ENCODE measurements around the gene OSBPL1A. TPM values are rescaled to one million over a fixed set of nuclear protein-coding genes. Genes with fewer than 3 reads are reported as not detected.

Gene OSBPL1A
- total RNA-seq, 1 experiment from 2014 or later: 53.1 TPM

GRCh38 chr18:24201699-24202687 lies 195.6 kb downstream of the OSBPL1A start (continued):
- TF ChIP-seq, protein P1, sequence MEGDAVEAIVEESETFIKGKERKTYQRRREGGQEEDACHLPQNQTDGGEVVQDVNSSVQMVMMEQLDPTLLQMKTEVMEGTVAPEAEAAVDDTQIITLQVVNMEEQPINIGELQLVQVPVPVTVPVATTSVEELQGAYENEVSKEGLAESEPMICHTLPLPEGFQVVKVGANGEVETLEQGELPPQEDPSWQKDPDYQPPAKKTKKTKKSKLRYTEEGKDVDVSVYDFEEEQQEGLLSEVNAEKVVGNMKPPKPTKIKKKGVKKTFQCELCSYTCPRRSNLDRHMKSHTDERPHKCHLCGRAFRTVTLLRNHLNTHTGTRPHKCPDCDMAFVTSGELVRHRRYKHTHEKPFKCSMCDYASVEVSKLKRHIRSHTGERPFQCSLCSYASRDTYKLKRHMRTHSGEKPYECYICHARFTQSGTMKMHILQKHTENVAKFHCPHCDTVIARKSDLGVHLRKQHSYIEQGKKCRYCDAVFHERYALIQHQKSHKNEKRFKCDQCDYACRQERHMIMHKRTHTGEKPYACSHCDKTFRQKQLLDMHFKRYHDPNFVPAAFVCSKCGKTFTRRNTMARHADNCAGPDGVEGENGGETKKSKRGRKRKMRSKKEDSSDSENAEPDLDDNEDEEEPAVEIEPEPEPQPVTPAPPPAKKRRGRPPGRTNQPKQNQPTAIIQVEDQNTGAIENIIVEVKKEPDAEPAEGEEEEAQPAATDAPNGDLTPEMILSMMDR (IDR thresholded peaks at IDR 0.05): no peak
- TF ChIP-seq ATF1 (CRISPR knock-in tag; IDR thresholded peaks at IDR 0.05) (no peak), ZNF317 (CRISPR knock-in tag; IDR thresholded peaks at IDR 0.05; ENCODE audit: borderline replicate concordance, low read depth) (no peak), ESRRA (CRISPR knock-in tag; IDR thresholded peaks at IDR 0.05; ENCODE audit: borderline replicate concordance) (no peak), PRRX2 (CRISPR knock-in tag; IDR thresholded peaks at IDR 0.05) (no peak), ZNF281 (CRISPR knock-in tag; IDR thresholded peaks at IDR 0.05) (no peak), TEAD4 (CRISPR knock-in tag; IDR thresholded peaks at IDR 0.05) (no peak)
- TF ChIP-seq, protein P2, sequence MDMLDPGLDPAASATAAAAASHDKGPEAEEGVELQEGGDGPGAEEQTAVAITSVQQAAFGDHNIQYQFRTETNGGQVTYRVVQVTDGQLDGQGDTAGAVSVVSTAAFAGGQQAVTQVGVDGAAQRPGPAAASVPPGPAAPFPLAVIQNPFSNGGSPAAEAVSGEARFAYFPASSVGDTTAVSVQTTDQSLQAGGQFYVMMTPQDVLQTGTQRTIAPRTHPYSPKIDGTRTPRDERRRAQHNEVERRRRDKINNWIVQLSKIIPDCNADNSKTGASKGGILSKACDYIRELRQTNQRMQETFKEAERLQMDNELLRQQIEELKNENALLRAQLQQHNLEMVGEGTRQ (CRISPR knock-in tag; IDR thresholded peaks at IDR 0.05): no peak
- TF ChIP-seq, protein P3, sequence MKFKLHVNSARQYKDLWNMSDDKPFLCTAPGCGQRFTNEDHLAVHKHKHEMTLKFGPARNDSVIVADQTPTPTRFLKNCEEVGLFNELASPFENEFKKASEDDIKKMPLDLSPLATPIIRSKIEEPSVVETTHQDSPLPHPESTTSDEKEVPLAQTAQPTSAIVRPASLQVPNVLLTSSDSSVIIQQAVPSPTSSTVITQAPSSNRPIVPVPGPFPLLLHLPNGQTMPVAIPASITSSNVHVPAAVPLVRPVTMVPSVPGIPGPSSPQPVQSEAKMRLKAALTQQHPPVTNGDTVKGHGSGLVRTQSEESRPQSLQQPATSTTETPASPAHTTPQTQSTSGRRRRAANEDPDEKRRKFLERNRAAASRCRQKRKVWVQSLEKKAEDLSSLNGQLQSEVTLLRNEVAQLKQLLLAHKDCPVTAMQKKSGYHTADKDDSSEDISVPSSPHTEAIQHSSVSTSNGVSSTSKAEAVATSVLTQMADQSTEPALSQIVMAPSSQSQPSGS (CRISPR knock-in tag; IDR thresholded peaks at IDR 0.05; ENCODE audit: borderline replicate concordance, low read depth): no peak

GRCh38 chr18:24200494-24201290 lies 196.9 kb downstream of the OSBPL1A start:
- H3K36me3 Mint-ChIP-seq: no peaks in the 10 kb centered on the region
- no peaks in the 10 kb centered on the region for H3K27me3 Mint-ChIP-seq (ENCODE audit: low read depth)
- no peak for DNase-seq (ENCODE audit: low spot score)
- H3K4me1 Mint-ChIP-seq: 0 out of 2 replicates have a peak, but pooled peaks cover 2% of the 10 kb centered on the region
- H3K27ac Mint-ChIP-seq: peak overlapping the region; percentile 83
- no peak for ATAC-seq
- POLR2A ChIA-PET: no interaction called here
- H3K9me3 Mint-ChIP-seq: no peaks in the 10 kb centered on the region
- CTCF ChIA-PET: interaction anchor here (0.6 to 2.0 kb wide), 3 partner anchors 24 to 314 kb away, joined by 3 to 8 read pairs (median 3); no protein-coding TSS in a partner anchor
- no peak overlapping the region for H3K4me3 Mint-ChIP-seq
- no peak for TF ChIP-seq SP1 (CRISPR knock-in tag; conservative IDR thresholded peaks at IDR 0.05)
- no peak for TF ChIP-seq ETV6 (CRISPR knock-in tag; IDR thresholded peaks at IDR 0.05)
- no peak for TF ChIP-seq JUN (CRISPR knock-in tag; IDR thresholded peaks at IDR 0.05)
- no peak for TF ChIP-seq SMAD4 (CRISPR knock-in tag; IDR thresholded peaks at IDR 0.05)
- TF ChIP-seq TP53 (CRISPR knock-in tag; IDR thresholded peaks at IDR 0.05): no peak
- TF ChIP-seq GABPB1 (CRISPR knock-in tag; IDR thresholded peaks at IDR 0.05): no peak
- TF ChIP-seq ZNF396 (CRISPR knock-in tag; IDR thresholded peaks at IDR 0.05; ENCODE audit: borderline replicate concordance): no peak
- TF ChIP-seq, protein P4, sequence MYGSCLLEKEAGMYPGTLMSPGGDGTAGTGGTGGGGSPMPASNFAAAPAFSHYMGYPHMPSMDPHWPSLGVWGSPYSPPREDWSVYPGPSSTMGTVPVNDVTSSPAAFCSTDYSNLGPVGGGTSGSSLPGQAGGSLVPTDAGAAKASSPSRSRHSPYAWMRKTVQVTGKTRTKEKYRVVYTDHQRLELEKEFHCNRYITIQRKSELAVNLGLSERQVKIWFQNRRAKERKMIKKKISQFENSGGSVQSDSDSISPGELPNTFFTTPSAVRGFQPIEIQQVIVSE (CRISPR knock-in tag; IDR thresholded peaks at IDR 0.05; ENCODE audit: borderline replicate concordance): no peak
- TF ChIP-seq FOXJ3 (CRISPR knock-in tag; IDR thresholded peaks at IDR 0.05; ENCODE audit: borderline replicate concordance): no peak
- no peak for TF ChIP-seq ZNF121 (CRISPR knock-in tag; IDR thresholded peaks at IDR 0.05)
- no peak for TF ChIP-seq MXD4 (CRISPR knock-in tag; IDR thresholded peaks at IDR 0.05; ENCODE audit: borderline replicate concordance)
- TF ChIP-seq ZNF263 (CRISPR knock-in tag; IDR thresholded peaks at IDR 0.05; ENCODE audit: low read depth): no peak
- no peak for TF ChIP-seq KAT7 (CRISPR knock-in tag; IDR thresholded peaks at IDR 0.05; ENCODE audit: borderline replicate concordance)
- no peak for TF ChIP-seq IRF1 (CRISPR knock-in tag; IDR thresholded peaks at IDR 0.05)
- TF ChIP-seq ATF1 (CRISPR knock-in tag; IDR thresholded peaks at IDR 0.05): no peak
- no peak for TF ChIP-seq ZBTB21 (CRISPR knock-in tag; IDR thresholded peaks at IDR 0.05; ENCODE audit: borderline replicate concordance)
- TF ChIP-seq NFATC4 (CRISPR knock-in tag; IDR thresholded peaks at IDR 0.05): no peak
- no peak for TF ChIP-seq GTF2I (CRISPR knock-in tag; conservative IDR thresholded peaks at IDR 0.05)

Measured in WTC11 (cell line).